HepG2 (cell line): ENCODE data around the gene LAMA5. TPM values are rescaled to one million over a fixed set of nuclear protein-coding genes. Genes with fewer than 3 reads are reported as not detected.
A peak's percentile ranks its signal among the peaks of the same experiment; 100 is the strongest.

Experiments used
- E2F5 ChIP-seq: sonication (generic); formaldehyde crosslinking; conservative IDR thresholded peaks from 2 replicates; pipeline ENCODE4 v1.4.0; 2020; ENCODE audit warnings: missing genetic modification reagents
- KAT7 ChIP-seq: IDR thresholded peaks from 2 replicates; pipeline ENCODE4 v1.6.1; 2018; ENCODE audit warnings: borderline replicate concordance, missing compliant biosample characterization
- THAP7 ChIP-seq: sonication (generic); formaldehyde crosslinking; IDR thresholded peaks from 2 replicates; pipeline ENCODE4 v1.8.1; 2023; ENCODE audit warnings: mild to moderate bottlenecking, missing genetic modification reagents
- YEATS2 ChIP-seq: sonication (generic); formaldehyde crosslinking; IDR thresholded peaks from 2 replicates; pipeline ENCODE4 v1.4.0; 2020; ENCODE audit warnings: missing genetic modification reagents, borderline replicate concordance
- ZNF280D ChIP-seq: sonication (generic); formaldehyde crosslinking; IDR thresholded peaks from 2 replicates; pipeline ENCODE4 v1.5.1; 2020; ENCODE audit warnings: mild to moderate bottlenecking, missing genetic modification reagents
- ZNF281 ChIP-seq: sonication (generic); formaldehyde crosslinking; IDR thresholded peaks from 2 replicates; pipeline ENCODE4 v1.4.0; 2020; ENCODE audit warnings: missing genetic modification reagents, borderline replicate concordance
- polyA plus RNA-seq, 8 experiments: library from polyadenylated mRNA; depleted of rRNA in 3 of 8; stranded (reverse) in 7 of 8; unstranded in 1 of 8; fragments of >200 nt; fragmentation: Illumina TruSeq in 4 of 8; extraction: Trizol in 4 of 8; gene quantifications; 2 replicates each; pipeline versions ENCODE4 v1.2.1 to v1.2.3, GENCODE V29; 2011 to 2016; ENCODE audit warnings: low read depth in 4 of 8, missing spikeins in 1 of 8, mixed read lengths in 1 of 8; ENCODE audit not compliant: insufficient read depth in 1 of 8
- total RNA-seq, 5 experiments: library from RNA; depleted of rRNA; stranded (reverse); fragments of >200 nt; fragmentation: Illumina TruSeq; extraction: Trizol; gene quantifications; 2 replicates each; pipeline ENCODE4 v1.2.3, GENCODE V29; 2016; ENCODE audit warnings: low read depth in 1 of 5

The LAMA5 gene
- total and polyA plus RNA-seq, 2 of the 13 experiments (the other 11 are each of a cell fraction or from before 2014, with no cell fraction given) = 21.0 to 44.7 TPM

DNA sequence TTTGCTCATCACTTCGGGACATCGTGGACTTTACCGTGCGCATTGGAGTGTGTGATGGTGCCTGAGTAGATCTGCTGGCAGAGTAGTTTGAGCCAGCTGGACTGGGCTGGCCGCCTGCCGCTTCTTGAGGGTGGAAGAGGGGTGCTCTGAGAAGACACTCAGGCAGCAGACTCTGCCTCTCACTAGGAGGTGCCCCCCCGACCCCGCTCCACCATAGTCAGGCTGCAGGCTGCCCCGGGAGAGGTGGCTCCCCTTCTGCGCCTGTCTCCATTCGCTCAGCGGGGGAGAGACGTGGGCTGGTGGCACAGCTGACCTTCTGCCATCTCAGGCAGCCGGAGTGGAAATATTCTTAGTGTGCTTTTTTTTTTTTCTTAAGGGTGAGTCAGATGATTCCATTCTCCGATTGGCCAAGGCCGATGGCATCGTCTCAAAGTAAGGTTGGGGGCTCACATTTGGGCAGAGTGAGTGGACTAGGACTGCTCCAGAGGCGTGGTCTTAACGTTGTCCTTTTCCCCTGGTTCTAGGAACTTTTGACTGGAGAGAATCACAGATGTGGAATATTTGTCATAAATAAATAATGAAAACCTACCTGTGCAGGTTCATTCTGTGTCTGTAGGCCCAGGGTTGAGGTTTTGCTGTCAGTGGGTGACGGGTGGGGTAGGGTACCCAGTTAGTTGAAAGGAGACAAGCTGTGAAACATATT, 21.0 kb upstream of the LAMA5 start (continued):
- TF ChIP-seq ZNF280D (CRISPR knock-in tag) (0 out of 2 replicates have a peak, but pooled peaks have one; percentile 37), THAP7 (CRISPR knock-in tag) (no peak), ZNF281 (no peak), KAT7 (CRISPR knock-in tag) (no peak; the same call in 1 of the 2 replicates), YEATS2 (CRISPR knock-in tag) (no peak), E2F5 (no peak)
